NCI-H1436 treated with DMSO at 0.1 percent for 48 hours (cell line): Measurements from ENCODE around the gene IPMK.
"Not testable (repeated sequence)": the region's sequence is repeated elsewhere in the genome, so short reads cannot be mapped to it uniquely, and the experiment has no call there.

ENCODE experiments used
- DNase-seq: peaks from one replicate; lab custom pipeline; 2025; lab: John Stamatoyannopoulos, UW

Gene IPMK

GRCh38 chr10:58266826-58267712, 625 bp downstream of the IPMK start:
- no peak for DNase-seq

- DNase-seq, result no peak
Observed at GRCh38 chr10:58266003-58266825, 1.5 kb downstream of the IPMK start.

DNA sequence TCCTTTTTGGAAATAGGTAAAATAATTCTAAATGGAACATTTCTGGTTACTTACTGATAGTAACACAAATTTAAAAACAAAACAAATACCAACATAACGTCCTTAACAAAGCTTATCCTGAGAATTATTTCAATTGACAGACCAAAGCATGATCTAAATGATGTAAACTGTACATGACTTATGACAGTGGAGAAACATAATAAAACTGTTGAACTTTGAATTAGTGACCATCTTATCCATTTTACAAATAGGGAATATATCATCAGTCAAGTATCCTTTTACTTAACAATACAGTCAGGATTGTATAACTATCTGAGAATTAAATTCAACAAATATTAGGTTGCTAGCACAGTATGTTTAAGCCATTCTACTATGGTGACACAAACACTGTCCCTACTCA, 2.4 kb downstream of the IPMK start:
- no peak for DNase-seq

DNA sequence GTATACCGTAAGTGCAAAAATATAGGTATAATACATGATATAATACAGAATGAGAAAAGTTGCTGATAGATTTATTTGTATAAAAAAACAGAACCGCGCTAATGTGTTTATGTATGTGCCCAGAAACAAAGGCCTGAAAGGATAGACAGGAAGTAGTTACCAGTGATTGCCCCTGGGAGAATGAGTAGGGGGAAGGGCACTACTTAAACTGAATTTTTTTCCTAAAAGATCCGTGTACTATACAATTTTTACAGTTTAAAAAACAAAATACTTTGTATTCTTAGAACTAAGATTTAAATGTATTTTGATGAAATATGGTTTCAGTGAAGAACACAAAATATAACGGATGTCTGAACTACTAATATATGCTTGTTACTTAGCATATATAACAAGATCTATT, 2.9 kb downstream of the IPMK start:
- no peak for DNase-seq

GRCh38 chr10:58262766-58263165, 4.9 kb downstream of the IPMK start:
- DNase-seq, result no peak

DNA sequence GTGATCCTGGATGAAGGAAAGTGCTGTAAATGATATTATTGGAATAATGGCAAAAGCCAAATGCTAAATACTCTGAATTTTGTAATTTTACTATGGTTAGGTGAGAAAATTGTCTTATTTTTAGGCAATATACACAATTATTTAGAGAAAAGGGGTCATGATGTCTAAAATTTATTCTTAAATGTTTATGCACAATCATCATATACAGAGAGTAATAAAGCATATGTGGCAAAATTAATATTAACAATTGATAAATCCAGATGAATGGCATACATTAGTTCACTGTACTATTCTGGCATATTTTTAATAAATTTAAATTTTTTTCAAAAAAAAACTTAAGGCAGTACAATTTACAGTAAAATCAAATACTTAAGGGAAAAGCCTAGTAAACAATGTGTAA, 7.4 kb downstream of the IPMK start:
- DNase-seq, result no peak

GRCh38 chr10:58258977-58259692, 8.6 kb downstream of the IPMK start:
- no peak for DNase-seq

DNA sequence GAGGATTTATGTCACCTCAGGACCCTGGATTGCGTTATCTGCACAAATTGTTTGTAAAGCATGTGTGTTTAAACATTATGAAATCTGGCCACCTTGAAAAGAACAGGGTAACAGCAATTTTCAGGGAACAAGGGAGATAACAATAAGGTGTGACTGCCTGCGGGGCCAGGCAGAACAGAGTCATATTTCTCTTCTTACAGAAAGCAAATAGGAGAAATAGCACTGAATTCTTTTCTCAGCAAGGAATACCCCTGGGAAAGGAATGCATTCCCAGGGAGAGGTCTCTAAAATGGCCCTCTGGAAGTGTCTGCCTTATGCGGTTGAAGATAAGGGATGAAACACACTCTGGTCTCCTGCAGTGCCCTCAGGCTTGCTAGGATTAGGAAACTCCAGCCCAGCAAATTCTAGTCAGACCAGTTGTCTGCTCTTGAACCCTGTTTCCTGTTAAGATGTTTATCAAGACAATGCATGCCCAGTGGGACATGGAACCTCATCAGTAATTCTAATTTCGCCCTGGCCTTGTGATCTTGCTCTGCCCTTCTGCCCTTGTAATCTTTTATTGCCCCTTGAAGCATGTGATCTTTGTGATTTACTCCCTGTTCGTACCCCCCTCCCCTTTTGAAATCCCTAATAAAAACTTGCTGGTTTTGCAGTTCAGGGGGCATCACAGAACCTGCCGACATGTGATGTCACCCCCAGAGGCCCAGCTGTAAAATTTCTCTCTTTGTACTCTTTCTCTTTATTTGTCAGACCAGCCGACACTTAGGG, 11.5 kb downstream of the IPMK start:
- not testable (repeated sequence) for DNase-seq

DNA sequence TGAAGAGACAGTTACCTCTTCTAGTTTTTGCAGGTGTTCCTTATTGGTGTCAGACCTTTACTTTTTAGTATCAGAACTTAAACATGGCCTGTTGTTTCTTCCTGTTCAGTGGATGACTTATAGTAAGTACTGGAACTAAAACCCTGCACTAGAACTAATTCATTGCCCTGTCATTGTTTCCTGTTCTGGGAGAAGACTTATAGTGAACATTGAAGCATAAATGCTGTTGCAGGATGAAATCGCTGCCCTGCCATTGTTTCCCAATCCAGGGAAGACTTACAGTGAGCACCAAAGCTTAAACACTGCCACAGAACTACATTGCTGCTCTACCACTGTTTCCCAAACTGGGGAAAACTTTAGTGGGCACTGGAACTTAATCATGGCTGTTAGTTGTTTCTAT, 13.1 kb downstream of the IPMK start:
- DNase-seq, result no peak

GRCh38 chr10:58253184-58253583, 14.5 kb downstream of the IPMK start:
- no peak for DNase-seq

GRCh38 chr10:58244666-58245065, 23.0 kb downstream of the IPMK start:
- not testable (repeated sequence) for DNase-seq

GRCh38 chr10:58244242-58244641, 23.5 kb downstream of the IPMK start:
- DNase-seq, result not testable (repeated sequence)

DNA sequence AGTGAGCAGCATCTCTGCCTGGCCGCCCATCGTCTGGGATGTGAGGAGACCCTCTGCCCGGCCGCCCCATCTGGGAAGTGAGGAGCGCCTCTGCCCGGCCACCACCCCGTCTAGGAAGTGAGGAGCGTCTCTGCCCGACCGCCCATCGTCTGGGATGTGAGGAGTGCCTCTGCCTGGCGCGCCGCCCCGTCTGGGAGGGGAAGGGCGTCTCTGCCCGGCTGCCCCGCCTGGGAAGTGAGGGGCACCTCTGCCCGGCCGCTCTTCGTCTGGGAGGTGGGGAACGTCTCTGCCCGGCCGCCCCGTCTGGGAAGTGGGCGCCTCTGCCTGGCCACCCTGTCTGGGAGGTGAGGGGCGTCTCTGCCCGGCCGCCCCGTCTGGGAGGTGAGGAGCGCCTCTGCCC, 23.9 kb downstream of the IPMK start:
- not testable (repeated sequence) for DNase-seq

- no peak for DNase-seq
Observed at GRCh38 chr10:58243269-58243668, 24.4 kb downstream of the IPMK start.

- no peak for DNase-seq
Observed at GRCh38 chr10:58241346-58241745, 26.3 kb downstream of the IPMK start.

DNA sequence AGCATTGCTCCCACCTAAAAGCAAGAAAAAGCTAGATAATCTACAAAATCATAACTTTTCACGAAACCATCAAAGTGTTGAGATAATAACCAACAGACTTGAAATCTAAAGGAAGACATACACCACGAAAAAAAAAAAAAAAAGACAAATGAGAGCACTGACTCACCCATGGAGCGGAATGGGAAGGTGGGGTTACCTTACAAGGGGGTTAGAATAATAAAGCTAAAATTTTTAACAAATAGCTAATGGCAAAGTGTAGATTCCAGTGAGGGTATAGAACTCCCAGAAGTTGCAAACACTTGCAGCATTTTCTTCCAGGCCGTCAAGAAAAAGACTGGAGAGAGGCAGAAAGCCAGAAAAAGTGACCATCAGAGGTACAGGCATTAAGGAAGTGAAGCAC, 27.2 kb downstream of the IPMK start:
- no peak for DNase-seq

DNA sequence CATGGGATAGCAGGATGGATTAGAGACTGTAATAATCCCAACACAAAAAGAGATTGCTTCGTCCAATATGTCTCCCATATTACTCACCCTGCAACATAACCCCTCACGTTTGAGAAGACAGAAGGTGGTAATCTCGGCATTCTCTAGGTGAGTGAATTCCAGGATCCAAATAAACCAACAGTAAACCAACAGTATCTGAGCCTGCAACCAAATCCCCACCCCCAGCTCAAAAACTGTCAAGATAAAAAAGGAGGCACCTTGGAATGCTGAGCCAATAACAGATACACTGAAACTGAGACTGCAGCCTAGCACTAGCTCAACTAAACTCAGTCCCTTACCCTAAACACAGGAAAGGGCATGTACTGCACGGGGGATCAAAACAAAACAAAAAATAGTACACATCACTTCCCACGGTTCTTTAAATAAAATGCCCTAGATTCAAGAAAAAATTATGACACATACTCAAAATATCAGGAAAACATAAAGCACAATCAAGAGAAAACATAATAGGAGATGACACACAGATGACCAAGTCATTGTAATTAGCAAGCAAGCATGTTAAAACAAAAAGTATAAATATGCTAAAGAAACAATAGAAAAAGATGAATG, 28.0 kb downstream of the IPMK start:
- DNase-seq, result no peak

- no peak for DNase-seq
Observed at GRCh38 chr10:58237014-58237834, 30.5 kb downstream of the IPMK start.

DNA sequence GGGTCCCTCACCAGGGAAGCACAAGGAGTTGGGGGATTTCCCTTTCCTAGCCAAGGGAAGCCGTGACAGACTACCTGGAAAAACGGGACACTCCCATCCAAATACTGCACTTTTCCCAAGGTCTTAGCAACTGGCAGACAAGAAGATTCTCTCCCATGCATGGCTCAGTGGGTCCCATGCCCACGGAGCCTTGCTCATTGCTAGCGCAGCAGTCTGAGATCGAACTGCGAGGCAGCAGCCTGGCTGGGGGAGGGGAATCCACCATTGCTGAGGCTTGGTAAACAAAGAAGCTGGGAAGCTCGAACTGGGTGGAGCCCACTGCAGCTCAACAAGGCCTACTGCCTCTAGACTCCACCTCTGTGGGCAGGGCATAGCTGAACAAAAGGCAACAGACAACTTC, 37.8 kb downstream of the IPMK start:
- DNase-seq, result not testable (repeated sequence)

DNA sequence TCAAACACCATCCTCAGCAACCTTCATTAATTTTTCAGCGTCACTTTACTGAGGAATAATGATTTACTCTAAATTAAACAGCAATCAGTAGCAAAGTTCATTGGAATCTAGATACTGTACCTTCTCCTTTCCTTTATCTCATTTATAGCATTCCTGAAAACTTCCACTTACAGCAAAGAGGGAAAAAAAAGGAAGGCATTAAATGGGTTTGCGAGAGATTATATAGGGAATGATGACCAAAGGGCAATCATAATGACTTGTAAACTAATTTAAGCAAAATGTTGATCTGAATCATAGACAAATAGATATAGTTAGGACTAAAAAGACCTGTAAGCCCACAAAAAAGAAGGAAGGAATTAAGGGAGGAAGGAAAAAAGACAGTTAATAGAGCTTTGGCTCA, 42.0 kb downstream of the IPMK start:
- no peak for DNase-seq
